AG09319 (cell line): ENCODE data around the gene MRPL41.

Experiments
- DNase-seq: peaks from one replicate; pipeline ENCODE4 v3.0.0-alpha.2; 2010; ENCODE audit warnings: low read depth; ENCODE audit errors: extremely low read depth
- TF ChIP-seq, protein P1 (sequence below): IDR thresholded peaks from 2 replicates; pipeline ENCODE4 v1.5.1; 2011; ENCODE audit warnings: low read depth, mild to moderate bottlenecking, inconsistent platforms, low read length, moderate library complexity

MRPL41 gene

DNA sequence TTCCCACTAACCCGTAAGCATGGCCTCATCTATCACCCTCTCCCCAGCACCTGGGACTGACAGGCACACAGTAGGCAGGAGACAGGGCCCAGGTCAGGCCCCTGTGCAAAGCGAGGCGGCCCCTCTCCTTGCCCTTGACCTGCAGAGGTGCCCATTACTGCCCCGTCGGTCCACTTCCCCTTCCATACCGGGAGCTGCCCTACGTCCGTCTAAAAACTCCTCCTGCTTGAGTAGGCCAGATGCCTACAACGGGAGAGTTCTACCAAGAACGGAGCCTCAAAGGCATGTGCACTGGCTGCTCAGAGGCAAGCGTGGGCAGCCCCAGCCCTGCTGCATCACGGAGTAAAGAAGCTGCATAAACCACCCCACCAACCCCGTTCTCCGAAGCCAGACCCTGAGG, 31.7 kb downstream of the MRPL41 start:
- no peak for DNase-seq
- TF ChIP-seq, protein P1, sequence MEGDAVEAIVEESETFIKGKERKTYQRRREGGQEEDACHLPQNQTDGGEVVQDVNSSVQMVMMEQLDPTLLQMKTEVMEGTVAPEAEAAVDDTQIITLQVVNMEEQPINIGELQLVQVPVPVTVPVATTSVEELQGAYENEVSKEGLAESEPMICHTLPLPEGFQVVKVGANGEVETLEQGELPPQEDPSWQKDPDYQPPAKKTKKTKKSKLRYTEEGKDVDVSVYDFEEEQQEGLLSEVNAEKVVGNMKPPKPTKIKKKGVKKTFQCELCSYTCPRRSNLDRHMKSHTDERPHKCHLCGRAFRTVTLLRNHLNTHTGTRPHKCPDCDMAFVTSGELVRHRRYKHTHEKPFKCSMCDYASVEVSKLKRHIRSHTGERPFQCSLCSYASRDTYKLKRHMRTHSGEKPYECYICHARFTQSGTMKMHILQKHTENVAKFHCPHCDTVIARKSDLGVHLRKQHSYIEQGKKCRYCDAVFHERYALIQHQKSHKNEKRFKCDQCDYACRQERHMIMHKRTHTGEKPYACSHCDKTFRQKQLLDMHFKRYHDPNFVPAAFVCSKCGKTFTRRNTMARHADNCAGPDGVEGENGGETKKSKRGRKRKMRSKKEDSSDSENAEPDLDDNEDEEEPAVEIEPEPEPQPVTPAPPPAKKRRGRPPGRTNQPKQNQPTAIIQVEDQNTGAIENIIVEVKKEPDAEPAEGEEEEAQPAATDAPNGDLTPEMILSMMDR = no peak

- TF ChIP-seq, protein P1 = no peak
- DNase-seq = no peak
Measured at GRCh38 chr9:137583957-137584356, 32.3 kb downstream of the MRPL41 start.

DNA sequence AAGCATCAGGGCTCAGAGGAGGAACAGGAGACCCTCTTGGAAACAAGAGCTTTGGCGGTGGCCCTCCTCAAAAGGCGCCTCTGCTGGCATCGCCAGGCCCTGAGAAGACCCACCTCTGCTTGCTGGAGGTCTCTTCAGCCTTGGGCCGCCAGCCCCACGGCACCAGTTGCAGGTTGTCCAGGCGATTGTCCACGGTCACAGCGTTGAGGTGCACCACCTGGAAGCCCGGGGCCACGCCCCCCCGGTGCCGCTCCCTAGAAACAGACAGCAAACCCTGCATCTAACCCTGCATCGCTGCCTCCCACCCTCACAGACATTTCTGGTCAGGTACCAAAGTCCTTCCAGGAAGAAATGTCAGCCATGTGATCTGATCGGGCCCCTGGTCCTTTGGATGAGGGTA, 35.2 kb downstream of the MRPL41 start:
- DNase-seq = no peak
- TF ChIP-seq, protein P1 = no peak

DNA sequence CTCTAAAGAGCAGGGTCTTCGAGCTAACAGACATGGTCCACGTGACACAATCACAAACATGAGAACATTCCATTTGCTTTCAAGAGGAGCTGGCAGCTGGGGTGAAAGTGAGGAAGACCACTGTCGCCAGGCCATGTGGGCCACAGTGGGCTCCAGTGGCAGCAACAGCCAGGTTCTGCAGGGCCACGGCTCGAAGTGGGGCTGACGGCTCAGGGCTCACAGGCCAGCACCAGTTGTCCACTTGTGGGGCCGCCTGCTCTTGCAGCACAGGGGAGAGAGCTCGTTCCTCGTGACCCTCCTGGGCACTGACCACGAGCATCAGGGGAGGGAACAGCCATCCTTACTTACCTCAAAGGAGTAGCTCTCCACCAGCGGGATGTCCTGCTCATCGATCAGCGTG, 36.6 kb downstream of the MRPL41 start:
- DNase-seq = no peak
- TF ChIP-seq, protein P1 = no peak

GRCh38 chr9:137588891-137589290, 37.2 kb downstream of the MRPL41 start:
- DNase-seq = no peak
- TF ChIP-seq, protein P1 = no peak

- TF ChIP-seq, protein P1 = no peak
- DNase-seq = no peak
Measured at GRCh38 chr9:137589441-137590122, 37.9 kb downstream of the MRPL41 start.

GRCh38 chr9:137590123-137590468, 38.4 kb downstream of the MRPL41 start:
- no peak for DNase-seq
- TF ChIP-seq, protein P1 = no peak
